Measurements from ENCODE around the gene SFXN5.

- no peak for TF ChIP-seq EZH2 (IDR thresholded peaks at IDR 0.05; ENCODE audit: insufficient read depth, poor library complexity, severe bottlenecking)
- TF ChIP-seq EZH2phosphoT487 (IDR thresholded peaks at IDR 0.05; ENCODE audit: insufficient read depth, low read depth), result no peak
Measured at GRCh38 chr2:72991980-72992733, 79.4 kb downstream of the SFXN5 start.
